Smooth muscle cell of the pulmonary artery (primary cell): Measurements from ENCODE around the gene LENG9. TPM values are rescaled to one million over a fixed set of nuclear protein-coding genes. Genes with fewer than 3 reads are reported as not detected.

Source experiments
- total RNA-seq: library from RNA; depleted of rRNA; stranded (reverse); fragments of >200 nt; gene quantifications from 2 replicates; pipeline ENCODE4 v1.2.3, GENCODE V29; 2014

LENG9 gene
- 10.4 and 12.7 TPM in 2 replicates for total RNA-seq

GRCh38 chr19:54463531-54464043, at the start of gene LENG9:
TSS of gene LENG9 (minus strand) at chr19:54463778. CDS start at chr19:54463526, 252 bp downstream.

GRCh38 chr19:54502518-54503048, 39.0 kb upstream of the LENG9 start, which contains the start of gene LAIR2:
TSS of gene LAIR2 (plus strand) at chr19:54502831. CDS start at chr19:54502919, 88 bp downstream.

GRCh38 chr19:54473071-54473891, 9.7 kb upstream of the LENG9 start, which contains the start of gene CDC42EP5:
TSS of gene CDC42EP5 (minus strand) at chr19:54473296. CDS start at chr19:54465547, 7,749 bp downstream.

GRCh38 chr19:54448774-54449700, 14.5 kb downstream of the LENG9 start, which contains the start of gene LENG8:
TSS of gene LENG8 (plus strand) at chr19:54449199. CDS start at chr19:54451345, 2,146 bp downstream.

GRCh38 chr19:54415208-54415900, 48.2 kb downstream of the LENG9 start, which contains the start of gene TTYH1:
TSS of gene TTYH1 (plus strand) at chr19:54415464. CDS start at chr19:54415553, 89 bp downstream.

Other genes starting within 250 kb of the LENG9 start
- not detected in 2 replicates for gene LILRB3, start 240.8 kb downstream of the LENG9 start, total RNA-seq
- gene LILRA6, start 221.0 kb downstream of the LENG9 start, total RNA-seq: not detected in 2 replicates
- not detected in 2 replicates for gene LILRB5, start 206.5 kb downstream of the LENG9 start, total RNA-seq
- gene LILRB2, start 182.7 kb downstream of the LENG9 start, total RNA-seq: not detected in 2 replicates
- gene LILRA5, start 150.6 kb downstream of the LENG9 start, total RNA-seq: not detected in 2 replicates
- gene LILRA4, start 124.6 kb downstream of the LENG9 start, total RNA-seq: not detected in 2 replicates
- not detected in 2 replicates for gene LAIR1, start 98.8 kb downstream of the LENG9 start, total RNA-seq
- gene TTYH1, start 48.3 kb downstream of the LENG9 start, total RNA-seq: not detected in 2 replicates
- 58.7 and 90.9 TPM in 2 replicates for gene LENG8, start 14.6 kb downstream of the LENG9 start, total RNA-seq
- gene CDC42EP5, start 9.5 kb upstream of the LENG9 start, total RNA-seq: 17.4 and 21.0 TPM in 2 replicates
- gene LAIR2, start 39.1 kb upstream of the LENG9 start, total RNA-seq: not detected in 2 replicates
- not detected in 2 replicates for gene LILRA2, start 110.0 kb upstream of the LENG9 start, total RNA-seq
- gene LILRA1, start 129.9 kb upstream of the LENG9 start, total RNA-seq: not detected in 2 replicates
- not detected in 2 replicates for gene LILRB1, start 166.7 kb upstream of the LENG9 start, total RNA-seq
- not detected in 2 replicates for gene LILRB4, start 199.2 kb upstream of the LENG9 start, total RNA-seq